ENCODE results near the gene ZNRF1. TPM values are rescaled to one million over a fixed set of nuclear protein-coding genes. Genes with fewer than 3 reads are reported as not detected.

ZNRF1 gene
- total and polyA plus RNA-seq, 2 of the 13 experiments (the other 11 are each of a cell fraction or from before 2014, with no cell fraction given) = 43.9 to 58.7 TPM

- Histone ChIP-seq H3K4me2 (ENCODE audit: low read depth, low read length) (peak overlapping the region; percentile 85), H3K27ac (ENCODE audit: extremely low read length, insufficient read depth, low read length) (peak overlapping the region; percentile 15), H3K4me3 (replicated peaks in 1 of 3; ENCODE audit: insufficient read depth in 1 of 3, low read depth in 2 of 3, low read length in 3 of 3) (peak overlapping the region; percentile 32 to 71 (median 48)), H3K27me3 (ENCODE audit: control insufficient read depth in 1 of 2, insufficient read depth in 2 of 2, low read length in 2 of 2) (no peaks in the 10 kb centered on the region), H4K20me1 (ENCODE audit: insufficient read depth, low read length) (no peaks in the 10 kb centered on the region), H3K79me2 (ENCODE audit: insufficient read depth, low read length) (peaks cover 2% of the 10 kb centered on the region), H3K9me3 (ENCODE audit: low read length) (no peaks in the 10 kb centered on the region), H3K36me3 (replicated peaks in 1 of 2; ENCODE audit: control insufficient read depth in 1 of 2, insufficient read depth in 2 of 2, low read length in 2 of 2) (peaks cover 19 to 22% of the 10 kb centered on the region in 2 experiments), H3K9ac (ENCODE audit: insufficient read depth, low read depth, low read length) (peak overlapping the region; percentile 42), H3K4me1 (ENCODE audit: insufficient read depth, low read length) (peaks cover 53% of the 10 kb centered on the region), H2AFZ (ENCODE audit: low read length) (no peak overlapping the region)
- intact Hi-C loops (cut with micrococcal nuclease; ENCODE audit: unreplicated experiment) = loop anchor here (1.0 to 2.0 kb wide), 3 partner anchors 40 to 174 kb away; no protein-coding TSS in a partner anchor
- FAIRE-seq = peak; percentile 95
- ChIA-PET POLR2A (interaction anchor here (0.5 to 3.9 kb wide), 9 partner anchors 8 to 225 kb away, joined by 3 to 30 read pairs (median 5); partner anchors contain the start of genes WDR59 and ZNRF1), CTCF (ENCODE audit: low intra/inter-chr PET ratio, low total read pairs) (interaction anchor here (0.9 to 2.0 kb wide), 2 partner anchors 113 to 114 kb away, joined by 3 to 11 read pairs; partner anchors contain the start of gene ZNRF1)
- WGBS (ENCODE audit: low lambda C conversion rate) = 17% methylated on average over 21 of the region's 28 CpGs
- peak; percentile 65 for ATAC-seq
- BruUV-seq (replicated peaks) = no TSS peak
- in situ Hi-C loops (cut with HindIII; ENCODE audit: extremely low pct_ligation_motif_present, low pct_unique_long_range_greater_than_20kb) = no loop called here
- DNase-seq (ENCODE audit: low spot score) = peak; percentile 80
- no peak for TF ChIP-seq SYNCRIP (IDR thresholded peaks at IDR 0.05; ENCODE audit: insufficient read depth, low read depth, low read length)
- peak; percentile 70; the same call in 1 of the 2 replicates for TF ChIP-seq HNF1B (CRISPR knock-in tag; IDR thresholded peaks at IDR 0.05)
- no peak for TF ChIP-seq NFE2L2 (IDR thresholded peaks at IDR 0.05; ENCODE audit: low read length)
- no peak for TF ChIP-seq ZFP36L1 (CRISPR knock-in tag; IDR thresholded peaks at IDR 0.05)
- TF ChIP-seq GABPB1 (CRISPR knock-in tag; IDR thresholded peaks at IDR 0.05) = peak; percentile 54
- peak; percentile 68; the same call in 1 of the 2 replicates for TF ChIP-seq YEATS4 (CRISPR knock-in tag; IDR thresholded peaks at IDR 0.05; ENCODE audit: borderline replicate concordance)
- TF ChIP-seq YEATS2 (CRISPR knock-in tag; IDR thresholded peaks at IDR 0.05; ENCODE audit: borderline replicate concordance) = no peak; the same call in 1 of the 2 replicates
- peak; percentile 75; the same call in 1 of the 2 replicates for TF ChIP-seq ZNF709 (CRISPR knock-in tag; IDR thresholded peaks at IDR 0.05)
- TF ChIP-seq ZNF770 (CRISPR knock-in tag; IDR thresholded peaks at IDR 0.05) = peak; percentile 61
- 0 out of 2 replicates have a peak, but pooled peaks have one; percentile 59 for TF ChIP-seq ZFYVE20 (CRISPR knock-in tag; IDR thresholded peaks at IDR 0.05; ENCODE audit: borderline replicate concordance, low read depth)
- no peak for TF ChIP-seq RARA (CRISPR knock-in tag; IDR thresholded peaks at IDR 0.05)
- TF ChIP-seq MXD4 (CRISPR knock-in tag; IDR thresholded peaks at IDR 0.05) = peak; percentile 94
- TF ChIP-seq ATM (IDR thresholded peaks at IDR 0.05; ENCODE audit: borderline replicate concordance) = no peak
- TF ChIP-seq ZMAT3 (CRISPR knock-in tag; conservative IDR thresholded peaks at IDR 0.05) = peak; percentile 83
- TF ChIP-seq NR2C2 (CRISPR knock-in tag; IDR thresholded peaks at IDR 0.05; ENCODE audit: borderline replicate concordance) = no peak
- peak; percentile 45; the same call in 1 of the 2 replicates for TF ChIP-seq NCOA1 (CRISPR knock-in tag; IDR thresholded peaks at IDR 0.05)
- TF ChIP-seq TSC22D2 (CRISPR knock-in tag; IDR thresholded peaks at IDR 0.05; ENCODE audit: borderline replicate concordance) = peak; percentile 67; the same call in 1 of the 2 replicates
- peak; percentile 25; the same call in 1 of the 2 replicates for TF ChIP-seq ESRRA (CRISPR knock-in tag; IDR thresholded peaks at IDR 0.05; ENCODE audit: low read depth)
Measured at GRCh38 chr16:75110637-75111513, 112.1 kb downstream of the ZNRF1 start.

Data from HepG2 (cell line).